HFFc6 (cell line): ENCODE data around the gene C4orf51. TPM values are rescaled to one million over a fixed set of nuclear protein-coding genes. Genes with fewer than 3 reads are reported as not detected.

Experiments
- DNase-seq: peaks from one replicate; pipeline ENCODE4 v3.0.0-alpha.2; 2018
- H3K27ac Mint-ChIP-seq: 2 replicates; pipeline ENCODE4 v1.8.0; 2020; ENCODE audit warnings: mild to moderate bottlenecking, mixed read lengths
- H3K27me3 Mint-ChIP-seq: 2 replicates; pipeline ENCODE4 v1.8.0; 2021; ENCODE audit warnings: mild to moderate bottlenecking, moderate library complexity, mixed read lengths; ENCODE audit not compliant: insufficient read depth
- H3K36me3 Mint-ChIP-seq: 2 replicates; pipeline ENCODE4 v1.8.0; 2021; ENCODE audit warnings: low read depth, mixed read lengths
- H3K4me1 Mint-ChIP-seq: 2 replicates; pipeline ENCODE4 v1.8.0; 2020; ENCODE audit warnings: low read depth, mixed read lengths
- H3K4me3 Mint-ChIP-seq: 2 replicates; pipeline ENCODE4 v1.8.0; 2020; ENCODE audit warnings: mild to moderate bottlenecking, moderate library complexity, mixed read lengths
- H3K9me3 Mint-ChIP-seq: 2 replicates; pipeline ENCODE4 v1.8.0; 2020; ENCODE audit warnings: mild to moderate bottlenecking, mixed read lengths
- CTCF ChIP-seq: fragments of 200-600 bp; sonication (generic); IDR thresholded peaks from 2 replicates; pipeline ENCODE4 v1.5.0; 2021; ENCODE audit warnings: antibody characterized with exemption, mild to moderate bottlenecking
- total RNA-seq, 6 experiments: library from RNA; stranded (reverse); fragmentation: NEBNext Ultra II Directional; extraction: Animal tissue kit (Norgen Biotek cat#: 25700); gene quantifications; 2 replicates in 1 of 6; 3 replicates in 5 of 6; pipeline ENCODE4 v1.2.3, GENCODE V29; 2021

Gene C4orf51
- total RNA-seq, 6 experiments from 2014 or later: not detected

DNA sequence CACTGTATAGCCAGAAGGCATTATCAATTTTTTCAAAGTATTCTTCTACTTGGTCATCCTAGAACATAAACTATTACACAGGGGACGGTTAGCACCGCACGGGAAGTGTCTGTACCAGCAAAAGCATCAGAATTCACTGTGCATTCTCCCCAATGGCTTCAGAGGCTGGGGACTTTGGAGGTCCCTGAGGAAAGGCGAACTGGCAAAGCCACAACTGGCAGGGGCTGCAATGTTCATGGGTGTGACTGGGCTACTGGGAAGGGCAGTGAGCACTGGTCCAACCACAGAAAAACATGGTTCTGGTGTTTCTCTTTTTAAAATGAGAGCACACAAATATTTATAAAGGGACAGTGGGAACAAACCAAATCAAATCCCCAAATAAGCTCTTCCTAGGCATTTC is 83.5 kb downstream of the C4orf51 start:
- Mint-ChIP-seq H3K36me3 (peaks cover 75% of the 10 kb centered on the region), H3K27ac (no peak overlapping the region; the same call in 1 of the 2 replicates), H3K9me3 (no peaks in the 10 kb centered on the region), H3K4me3 (no peak overlapping the region), H3K27me3 (peaks cover 1% of the 10 kb centered on the region; the same call in 1 of the 2 replicates), H3K4me1 (peaks cover 9% of the 10 kb centered on the region)
- no peak for TF ChIP-seq CTCF
- no peak for DNase-seq

DNA sequence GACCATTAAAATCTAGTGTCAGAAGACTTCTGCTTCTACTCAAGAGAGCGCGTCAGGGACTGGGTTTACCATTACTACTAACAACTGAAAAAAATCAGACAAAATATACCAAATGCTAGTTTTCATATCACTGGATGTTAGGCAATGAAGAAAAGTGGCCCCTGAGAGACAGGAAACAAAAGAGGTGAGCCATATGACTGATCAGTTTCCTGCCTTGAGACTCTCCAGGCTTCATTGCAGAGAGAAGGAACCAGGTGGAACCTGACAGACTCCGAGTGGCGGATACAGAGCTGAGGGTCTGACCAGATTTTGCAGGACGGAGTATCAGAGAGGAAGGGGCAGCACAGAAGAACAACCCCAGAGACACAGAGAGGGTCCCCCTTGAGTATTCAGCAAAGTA is 86.3 kb downstream of the C4orf51 start:
- no peak for TF ChIP-seq CTCF
- Mint-ChIP-seq H3K27me3 (peaks cover 1% of the 10 kb centered on the region; the same call in 1 of the 2 replicates), H3K4me3 (no peak overlapping the region), H3K36me3 (peaks cover 56% of the 10 kb centered on the region), H3K27ac (no peak overlapping the region), H3K9me3 (no peaks in the 10 kb centered on the region), H3K4me1 (peaks cover 9% of the 10 kb centered on the region)
- no peak for DNase-seq

GRCh38 chr4:145769450-145770037 is 89.6 kb downstream of the C4orf51 start:
- Mint-ChIP-seq H3K27ac (no peak overlapping the region), H3K36me3 (peaks cover 57% of the 10 kb centered on the region), H3K27me3 (peaks cover 1% of the 10 kb centered on the region; the same call in 1 of the 2 replicates)

GRCh38 chr4:145770124-145770523 is 90.2 kb downstream of the C4orf51 start:
- no peak overlapping the region for H3K27ac Mint-ChIP-seq
- no peaks in the 10 kb centered on the region for H3K27me3 Mint-ChIP-seq
- DNase-seq: no peak
- H3K36me3 Mint-ChIP-seq: peaks cover 51% of the 10 kb centered on the region
- peaks cover 8% of the 10 kb centered on the region for H3K4me1 Mint-ChIP-seq
- no peak overlapping the region for H3K4me3 Mint-ChIP-seq
- no peaks in the 10 kb centered on the region for H3K9me3 Mint-ChIP-seq
- no peak for TF ChIP-seq CTCF

More at GRCh38 chr4:145769450-145770037, 89.6 kb downstream of the C4orf51 start:
- H3K4me3 Mint-ChIP-seq: no peak overlapping the region
- no peak for TF ChIP-seq CTCF
- H3K4me1 Mint-ChIP-seq: peaks cover 9% of the 10 kb centered on the region
- no peaks in the 10 kb centered on the region for H3K9me3 Mint-ChIP-seq
- no peak for DNase-seq

- Mint-ChIP-seq H3K4me1 (peaks cover 5% of the 10 kb centered on the region), H3K9me3 (no peaks in the 10 kb centered on the region), H3K36me3 (peaks cover 34% of the 10 kb centered on the region), H3K27ac (no peak overlapping the region), H3K27me3 (peaks cover 2% of the 10 kb centered on the region; the same call in 1 of the 2 replicates), H3K4me3 (no peak overlapping the region)
- no peak for DNase-seq
- TF ChIP-seq CTCF: no peak
Observed at GRCh38 chr4:145772347-145772746, 92.4 kb downstream of the C4orf51 start.
